Bronchial epithelial cell (primary cell): Measurements from ENCODE around the gene CMSS1. TPM values are rescaled to one million over a fixed set of nuclear protein-coding genes. Genes with fewer than 3 reads are reported as not detected.
"Not testable (repeated sequence)": the region's sequence is repeated elsewhere in the genome, so short reads cannot be mapped to it uniquely, and the experiment has no call there.

ENCODE experiments used
- DNase-seq: peaks from one replicate; pipeline ENCODE4 v3.0.0-alpha.2; 2010; ENCODE audit warnings: low read depth
- FAIRE-seq: peaks from 2 replicates; lab custom pipeline; 2011; peaks lifted over from hg19 to GRCh38; lab: Jason Lieb, UNC
- H3K27me3 ChIP-seq: 2 replicates; pipeline ENCODE4 v1.5.1; 2011; ENCODE audit warnings: low read length; ENCODE audit not compliant: control insufficient read depth, insufficient read depth
- H3K36me3 ChIP-seq: 2 replicates; pipeline ENCODE4 v1.5.1; 2011; ENCODE audit warnings: low read length; ENCODE audit not compliant: control insufficient read depth, insufficient read depth
- H3K4me3 ChIP-seq: 2 replicates; pipeline ENCODE4 v1.5.1; 2011; ENCODE audit warnings: mild to moderate bottlenecking, low read depth, low read length, control low read depth
- CTCF ChIP-seq: IDR thresholded peaks from 2 replicates; pipeline ENCODE4 v1.5.1; 2011; ENCODE audit warnings: mild to moderate bottlenecking, moderate library complexity, low read length, control low read depth, inconsistent platforms; ENCODE audit not compliant: insufficient read depth, severe bottlenecking
- total RNA-seq: library from RNA; depleted of rRNA; stranded (reverse); fragments of >200 nt; gene quantifications from 2 replicates; pipeline ENCODE4 v1.2.1, GENCODE V29; 2014

CMSS1 gene
- total RNA-seq, 1 donor from 2014 or later = 21.3 TPM

- H3K4me3 ChIP-seq = no peak overlapping the region
- FAIRE-seq (no peak), DNase-seq (no peak)
- H3K27me3 ChIP-seq = no peaks in the 10 kb centered on the region
- TF ChIP-seq CTCF = no peak
- no peaks in the 10 kb centered on the region for H3K36me3 ChIP-seq
These were observed 273.0 kb downstream of the CMSS1 start for GRCh38 chr3:100090669-100091005.

GRCh38 chr3:100093831-100094230, 276.2 kb downstream of the CMSS1 start:
- H3K36me3 ChIP-seq = no peaks in the 10 kb centered on the region
- DNase-seq (peak; percentile 14), FAIRE-seq (no peak)
- TF ChIP-seq CTCF = no peak
- H3K27me3 ChIP-seq = no peaks in the 10 kb centered on the region
- no peak overlapping the region for H3K4me3 ChIP-seq

GRCh38 chr3:100096286-100096685, 278.6 kb downstream of the CMSS1 start:
- H3K27me3 ChIP-seq, DNase-seq, FAIRE-seq, H3K4me3 ChIP-seq, H3K36me3 ChIP-seq: not testable (repeated sequence)

- Histone ChIP-seq H3K27me3 (no peaks in the 10 kb centered on the region), H3K4me3 (no peak overlapping the region), H3K36me3 (no peaks in the 10 kb centered on the region)
- no peak for DNase-seq
- FAIRE-seq = no peak
- TF ChIP-seq CTCF = no peak
These were observed 279.2 kb downstream of the CMSS1 start for GRCh38 chr3:100096866-100097265.

- H3K4me3 ChIP-seq = no peak overlapping the region
- DNase-seq (peak; percentile 28), FAIRE-seq (no peak)
- no peaks in the 10 kb centered on the region for H3K27me3 ChIP-seq
- no peak for TF ChIP-seq CTCF
- H3K36me3 ChIP-seq = no peaks in the 10 kb centered on the region
These were observed 280.5 kb downstream of the CMSS1 start for GRCh38 chr3:100097919-100098783.

- H3K27me3 ChIP-seq = no peaks in the 10 kb centered on the region
- FAIRE-seq (no peak), DNase-seq (no peak)
- H3K36me3 ChIP-seq = no peaks in the 10 kb centered on the region
- H3K4me3 ChIP-seq = no peak overlapping the region
- no peak for TF ChIP-seq CTCF
These were observed 281.1 kb downstream of the CMSS1 start for GRCh38 chr3:100098784-100099070.
